ENCODE measurements around the gene ARFGAP3. TPM values are rescaled to one million over a fixed set of nuclear protein-coding genes. Genes with fewer than 3 reads are reported as not detected.

ARFGAP3 gene
- polyA plus RNA-seq, 2 of the 4 experiments (the other 2 are of a cell fraction): 19.1 to 39.0 TPM

DNA sequence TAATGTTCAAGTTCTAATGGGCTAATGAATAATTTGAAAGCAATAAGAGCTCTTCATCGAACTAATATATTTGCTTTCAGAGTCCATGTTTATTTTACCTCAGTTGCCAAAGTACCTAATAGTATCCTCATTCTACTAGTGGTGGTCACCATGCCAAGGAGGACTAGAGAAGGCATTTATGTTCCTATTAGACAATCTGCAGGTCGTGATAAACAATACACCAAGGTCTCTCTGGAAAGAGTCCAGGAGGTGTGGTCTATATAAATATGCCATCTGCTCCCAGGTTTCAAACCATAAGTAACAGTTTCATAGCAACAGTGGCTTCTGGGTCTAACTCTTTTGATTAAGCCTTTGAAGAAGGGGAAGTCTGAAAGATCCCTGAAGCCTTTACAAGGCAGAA, 42.9 kb downstream of the ARFGAP3 start:
- no peak for FAIRE-seq
- no peaks in the 10 kb centered on the region for H3K9me3 ChIP-seq
- no peak for ATAC-seq
- H3K4me1 ChIP-seq: no peaks in the 10 kb centered on the region
- ChIA-PET POLR2A (no interaction called here), CTCF (interaction anchor here (1.1 kb wide), 1 partner anchor 88 kb away, joined by 3 read pairs; no protein-coding TSS in a partner anchor)
- H3K4me3 ChIP-seq: no peak overlapping the region
- WGBS (ENCODE audit: missing lambda C conversion rate): 35% methylated on average over 2 of the region's 2 CpGs
- H3K4me2 ChIP-seq: no peak overlapping the region
- TF ChIP-seq, protein P1, sequence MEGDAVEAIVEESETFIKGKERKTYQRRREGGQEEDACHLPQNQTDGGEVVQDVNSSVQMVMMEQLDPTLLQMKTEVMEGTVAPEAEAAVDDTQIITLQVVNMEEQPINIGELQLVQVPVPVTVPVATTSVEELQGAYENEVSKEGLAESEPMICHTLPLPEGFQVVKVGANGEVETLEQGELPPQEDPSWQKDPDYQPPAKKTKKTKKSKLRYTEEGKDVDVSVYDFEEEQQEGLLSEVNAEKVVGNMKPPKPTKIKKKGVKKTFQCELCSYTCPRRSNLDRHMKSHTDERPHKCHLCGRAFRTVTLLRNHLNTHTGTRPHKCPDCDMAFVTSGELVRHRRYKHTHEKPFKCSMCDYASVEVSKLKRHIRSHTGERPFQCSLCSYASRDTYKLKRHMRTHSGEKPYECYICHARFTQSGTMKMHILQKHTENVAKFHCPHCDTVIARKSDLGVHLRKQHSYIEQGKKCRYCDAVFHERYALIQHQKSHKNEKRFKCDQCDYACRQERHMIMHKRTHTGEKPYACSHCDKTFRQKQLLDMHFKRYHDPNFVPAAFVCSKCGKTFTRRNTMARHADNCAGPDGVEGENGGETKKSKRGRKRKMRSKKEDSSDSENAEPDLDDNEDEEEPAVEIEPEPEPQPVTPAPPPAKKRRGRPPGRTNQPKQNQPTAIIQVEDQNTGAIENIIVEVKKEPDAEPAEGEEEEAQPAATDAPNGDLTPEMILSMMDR (IDR thresholded peaks at IDR 0.05): no peak
- DNase-seq (ENCODE audit: low read depth in 1 of 2, low spot score in 1 of 2): no peak
- no peak overlapping the region for H3K27ac ChIP-seq

DNA sequence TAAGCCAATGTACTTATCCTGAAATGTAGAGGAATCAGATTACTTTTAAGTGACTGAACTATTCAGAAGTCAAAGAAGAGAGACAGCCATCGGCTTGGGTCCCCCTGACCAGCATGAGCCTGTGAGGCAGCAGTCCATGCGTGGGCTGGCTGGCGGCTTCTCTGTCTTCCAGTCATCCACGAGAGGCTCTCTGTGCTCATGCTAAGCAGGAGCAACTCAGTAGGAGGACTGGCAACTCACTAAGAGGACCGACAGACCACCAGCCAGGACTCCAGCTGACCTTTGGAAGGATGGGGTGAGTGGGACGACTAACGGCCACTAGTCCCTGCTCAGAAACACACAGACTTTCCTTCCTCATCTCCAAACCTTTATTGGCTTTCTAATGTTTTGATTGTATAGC, 43.6 kb downstream of the ARFGAP3 start:
- ChIA-PET CTCF (interaction anchor here (1.1 kb wide), 1 partner anchor 89 kb away, joined by 3 read pairs; no protein-coding TSS in a partner anchor), POLR2A (no interaction called here)
- ATAC-seq (no peak), FAIRE-seq (no peak), DNase-seq (ENCODE audit: low read depth in 1 of 2, low spot score in 1 of 2) (no peak)
- TF ChIP-seq REST (IDR thresholded peaks at IDR 0.05) (no peak), HOXB13 (CRISPR knock-in tag; IDR thresholded peaks at IDR 0.05; ENCODE audit: low read depth) (no peak), FOXS1 (CRISPR knock-in tag; IDR thresholded peaks at IDR 0.05) (no peak), RAD21 (conservative IDR thresholded peaks at IDR 0.05 in 1 of 2, IDR thresholded peaks at IDR 0.05 in 1 of 2) (no peak), MAFK (IDR thresholded peaks at IDR 0.05; ENCODE audit: partially characterized antibody) (no peak), NPAS2 (CRISPR knock-in tag; IDR thresholded peaks at IDR 0.05; ENCODE audit: borderline replicate concordance) (no peak), BHLHE40 (IDR thresholded peaks at IDR 0.05; ENCODE audit: low read depth, low read length) (no peak), RCOR1 (IDR thresholded peaks at IDR 0.05; ENCODE audit: low read depth, low read length) (no peak), SREBF2 (IDR thresholded peaks at IDR 0.05) (no peak), POLR2AphosphoS2 (conservative IDR thresholded peaks at IDR 0.05; ENCODE audit: low read length) (no peak), JUNB (IDR thresholded peaks at IDR 0.05) (no peak)
- TF ChIP-seq, protein P2, sequence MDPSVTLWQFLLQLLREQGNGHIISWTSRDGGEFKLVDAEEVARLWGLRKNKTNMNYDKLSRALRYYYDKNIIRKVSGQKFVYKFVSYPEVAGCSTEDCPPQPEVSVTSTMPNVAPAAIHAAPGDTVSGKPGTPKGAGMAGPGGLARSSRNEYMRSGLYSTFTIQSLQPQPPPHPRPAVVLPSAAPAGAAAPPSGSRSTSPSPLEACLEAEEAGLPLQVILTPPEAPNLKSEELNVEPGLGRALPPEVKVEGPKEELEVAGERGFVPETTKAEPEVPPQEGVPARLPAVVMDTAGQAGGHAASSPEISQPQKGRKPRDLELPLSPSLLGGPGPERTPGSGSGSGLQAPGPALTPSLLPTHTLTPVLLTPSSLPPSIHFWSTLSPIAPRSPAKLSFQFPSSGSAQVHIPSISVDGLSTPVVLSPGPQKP (IDR thresholded peaks at IDR 0.05; ENCODE audit: low read depth, low read length): no peak
- TF ChIP-seq, protein P3, sequence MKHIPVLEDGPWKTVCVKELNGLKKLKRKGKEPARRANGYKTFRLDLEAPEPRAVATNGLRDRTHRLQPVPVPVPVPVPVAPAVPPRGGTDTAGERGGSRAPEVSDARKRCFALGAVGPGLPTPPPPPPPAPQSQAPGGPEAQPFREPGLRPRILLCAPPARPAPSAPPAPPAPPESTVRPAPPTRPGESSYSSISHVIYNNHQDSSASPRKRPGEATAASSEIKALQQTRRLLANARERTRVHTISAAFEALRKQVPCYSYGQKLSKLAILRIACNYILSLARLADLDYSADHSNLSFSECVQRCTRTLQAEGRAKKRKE (CRISPR knock-in tag; IDR thresholded peaks at IDR 0.05; ENCODE audit: low read depth): no peak
- Histone ChIP-seq H3K4me3 (no peak overlapping the region), H3K4me2 (no peak overlapping the region), H3K9me3 (no peaks in the 10 kb centered on the region), H3K4me1 (no peaks in the 10 kb centered on the region; the same call in 2 of the 3 replicates), H3K27ac (no peak overlapping the region)
- 94% methylated on average over 7 of the region's 7 CpGs for WGBS (ENCODE audit: missing lambda C conversion rate)

DNA sequence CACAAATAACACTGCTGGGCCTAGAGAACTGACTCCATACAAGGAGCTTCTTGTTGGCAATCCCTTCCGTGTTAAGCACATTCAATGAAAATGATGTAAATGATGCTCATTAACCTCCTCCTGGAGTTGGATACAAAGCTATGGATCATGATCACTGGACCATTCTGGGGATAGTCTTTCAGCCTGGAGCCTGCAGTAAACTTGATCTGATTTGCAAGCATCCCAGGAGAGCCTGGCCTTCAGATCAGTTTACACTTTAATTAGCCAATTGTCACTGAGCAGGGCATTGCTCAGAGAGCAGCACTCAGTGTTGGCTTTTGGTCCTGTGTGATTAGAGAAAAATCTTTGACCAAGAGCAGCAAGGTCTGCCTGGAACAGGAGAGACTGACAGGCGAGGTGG, 45.6 kb downstream of the ARFGAP3 start:
- ChIA-PET POLR2A (no interaction called here), CTCF (no interaction called here)
- no peak overlapping the region for H3K4me3 ChIP-seq
- 74% methylated on average over 2 of the region's 2 CpGs for WGBS (ENCODE audit: missing lambda C conversion rate)
- no peak overlapping the region for H3K27ac ChIP-seq
- no peaks in the 10 kb centered on the region; the same call in 1 of the 3 replicates for H3K4me1 ChIP-seq
- no peak for ATAC-seq
- FAIRE-seq: no peak
- no peak for DNase-seq (ENCODE audit: low read depth in 1 of 2, low spot score in 1 of 2)
- no peak overlapping the region for H3K4me2 ChIP-seq
- H3K9me3 ChIP-seq: no peaks in the 10 kb centered on the region
- TF ChIP-seq CBX2 (IDR thresholded peaks at IDR 0.05; ENCODE audit: borderline replicate concordance, low read depth) (no peak), BCL3 (IDR thresholded peaks at IDR 0.05) (no peak), RAD21 (conservative IDR thresholded peaks at IDR 0.05 in 1 of 2, IDR thresholded peaks at IDR 0.05 in 1 of 2) (no peak), CHD2 (IDR thresholded peaks at IDR 0.05; ENCODE audit: low read length, partially characterized antibody) (no peak), NFE2L2 (conservative IDR thresholded peaks at IDR 0.05; ENCODE audit: low read length) (no peak), EHF (CRISPR knock-in tag; IDR thresholded peaks at IDR 0.05) (no peak), KDM5A (IDR thresholded peaks at IDR 0.05) (no peak), JUN (IDR thresholded peaks at IDR 0.05) (no peak), CEBPB (IDR thresholded peaks at IDR 0.05) (no peak), ZNF302 (CRISPR knock-in tag; IDR thresholded peaks at IDR 0.05) (no peak)
- TF ChIP-seq, protein P4, sequence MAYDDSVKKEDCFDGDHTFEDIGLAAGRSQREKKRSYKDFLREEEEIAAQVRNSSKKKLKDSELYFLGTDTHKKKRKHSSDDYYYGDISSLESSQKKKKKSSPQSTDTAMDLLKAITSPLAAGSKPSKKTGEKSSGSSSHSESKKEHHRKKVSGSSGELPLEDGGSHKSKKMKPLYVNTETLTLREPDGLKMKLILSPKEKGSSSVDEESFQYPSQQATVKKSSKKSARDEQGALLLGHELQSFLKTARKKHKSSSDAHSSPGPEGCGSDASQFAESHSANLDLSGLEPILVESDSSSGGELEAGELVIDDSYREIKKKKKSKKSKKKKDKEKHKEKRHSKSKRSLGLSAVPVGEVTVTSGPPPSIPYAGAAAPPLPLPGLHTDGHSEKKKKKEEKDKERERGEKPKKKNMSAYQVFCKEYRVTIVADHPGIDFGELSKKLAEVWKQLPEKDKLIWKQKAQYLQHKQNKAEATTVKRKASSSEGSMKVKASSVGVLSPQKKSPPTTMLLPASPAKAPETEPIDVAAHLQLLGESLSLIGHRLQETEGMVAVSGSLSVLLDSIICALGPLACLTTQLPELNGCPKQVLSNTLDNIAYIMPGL (CRISPR knock-in tag; IDR thresholded peaks at IDR 0.05; ENCODE audit: borderline replicate concordance): no peak
